ENCODE results near the gene LGR6. TPM values are rescaled to one million over a fixed set of nuclear protein-coding genes. Genes with fewer than 3 reads are reported as not detected.

Gene LGR6
- polyA plus RNA-seq, 1 donor: 0.90 TPM

GRCh38 chr1:202291961-202292712, 98.5 kb downstream of the LGR6 start:
- DNase-seq: no peak

GRCh38 chr1:202292773-202293172, 99.2 kb downstream of the LGR6 start:
- DNase-seq: no peak

- DNase-seq: no peak
Observed at GRCh38 chr1:202293569-202293968, 100.0 kb downstream of the LGR6 start.

GRCh38 chr1:202302166-202302565, 108.6 kb downstream of the LGR6 start:
- DNase-seq: no peak

GRCh38 chr1:202304375-202304774, 110.8 kb downstream of the LGR6 start:
- DNase-seq: no peak

- no peak for DNase-seq
Observed at GRCh38 chr1:202305168-202305567, 111.6 kb downstream of the LGR6 start.

GRCh38 chr1:202306535-202307345, 113.1 kb downstream of the LGR6 start:
- no peak for DNase-seq

GRCh38 chr1:202310071-202310725, 116.6 kb downstream of the LGR6 start:
- DNase-seq: no peak

GRCh38 chr1:202310746-202311145, 117.1 kb downstream of the LGR6 start:
- no peak for DNase-seq

- DNase-seq: peak; percentile 26
Observed at GRCh38 chr1:202311875-202312635, 118.5 kb downstream of the LGR6 start.

- DNase-seq: peak; percentile 75
Observed at GRCh38 chr1:202315576-202316168, 122.1 kb downstream of the LGR6 start.

- DNase-seq: no peak
Observed at GRCh38 chr1:202316186-202316585, 122.6 kb downstream of the LGR6 start.

GRCh38 chr1:202317941-202318925, 124.6 kb downstream of the LGR6 start:
- DNase-seq: no peak

GRCh38 chr1:202319381-202320080, 125.9 kb downstream of the LGR6 start:
- no peak for DNase-seq

GRCh38 chr1:202320081-202320405, 126.4 kb downstream of the LGR6 start:
- no peak for DNase-seq

- DNase-seq: no peak
Observed at GRCh38 chr1:202323731-202324130, 130.1 kb downstream of the LGR6 start.

GRCh38 chr1:202324646-202325045, 131.0 kb downstream of the LGR6 start:
- DNase-seq: no peak

- DNase-seq: no peak
Observed at GRCh38 chr1:202329891-202330290, 136.3 kb downstream of the LGR6 start.

- DNase-seq: no peak
Observed at GRCh38 chr1:202333861-202334260, 140.3 kb downstream of the LGR6 start.

All from left kidney (tissue), 2 donors.